CD4-positive, alpha-beta T cell treated with Interleukin-15 for 1 hour (primary cell): ENCODE data around the gene ZFYVE9.
A peak's percentile ranks its signal among the peaks of the same experiment; 100 is the strongest.
"Not testable (repeated sequence)": the region's sequence is repeated elsewhere in the genome, so short reads cannot be mapped to it uniquely, and the experiment has no call there.

Experiments
- DNase-seq: peaks from one replicate; pipeline ENCODE4 v3.0.0-alpha.2; 2020

ZFYVE9 gene

DNA sequence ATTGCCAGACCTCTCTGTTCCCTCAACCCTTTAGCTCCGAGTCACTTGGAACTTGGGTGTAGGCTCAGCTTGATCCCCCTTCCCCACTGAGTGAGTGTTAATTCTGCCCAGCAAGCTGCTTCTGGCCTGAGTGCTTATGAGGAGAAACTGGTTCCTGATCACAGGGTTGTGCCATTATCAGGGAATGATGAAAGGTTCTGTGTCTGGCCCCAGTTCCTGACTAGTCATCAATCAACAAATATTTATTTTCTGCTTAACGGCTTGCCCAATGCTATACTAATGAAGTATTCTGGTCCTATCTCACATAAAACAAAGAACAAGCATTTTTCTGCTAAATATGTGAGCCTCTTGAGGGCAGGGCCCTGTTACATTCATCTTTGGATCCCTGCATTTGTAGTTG lies 203.4 kb downstream of the ZFYVE9 start:
- no peak for DNase-seq

DNA sequence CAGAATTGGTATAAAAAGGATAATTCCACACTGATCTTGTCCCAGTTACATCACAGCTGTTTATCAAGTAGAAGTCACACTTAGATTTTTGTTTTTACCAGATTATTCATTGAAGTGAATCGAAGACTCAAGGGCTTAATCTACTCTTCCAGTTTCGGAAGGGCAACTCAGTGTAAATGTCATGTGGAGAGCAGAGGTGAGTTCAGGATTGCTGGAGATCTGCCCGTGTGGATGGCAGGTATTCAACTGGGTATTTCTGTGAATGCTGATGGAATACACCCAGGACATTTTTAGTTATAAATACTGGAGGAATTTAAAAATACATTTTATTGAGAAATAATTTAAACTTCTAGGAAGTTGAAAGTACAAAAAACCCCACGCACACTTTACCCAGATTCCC lies 204.8 kb downstream of the ZFYVE9 start:
- DNase-seq = no peak

DNA sequence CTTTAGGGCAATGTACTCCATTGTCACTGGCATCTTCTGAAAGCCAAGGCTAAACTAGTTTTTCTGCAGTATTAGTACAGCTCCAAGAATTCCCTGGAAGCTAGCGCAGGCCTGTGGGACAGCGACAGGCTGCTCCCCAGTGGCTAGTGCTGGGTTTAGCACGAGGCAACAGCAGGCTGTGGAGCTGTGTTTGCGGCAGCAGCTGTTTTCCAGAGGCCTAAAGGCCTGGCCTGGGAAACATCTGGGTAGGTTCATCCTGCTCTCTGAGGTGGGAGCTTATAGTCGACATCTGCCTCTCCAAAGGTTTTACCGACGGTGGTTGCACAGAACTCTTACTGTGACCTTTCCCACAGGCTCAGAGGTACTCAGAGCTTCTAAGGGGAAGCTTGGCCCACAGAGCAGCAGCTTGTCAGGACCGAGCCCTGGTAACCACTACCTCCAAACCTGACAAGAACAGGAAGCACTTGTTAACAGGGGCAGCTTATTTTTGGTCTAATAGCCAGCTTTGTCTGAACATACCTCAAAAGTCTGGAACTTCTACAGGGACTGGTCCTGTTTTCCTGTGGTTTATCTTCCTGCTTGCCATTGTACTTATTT lies 206.9 kb downstream of the ZFYVE9 start:
- DNase-seq = no peak

DNA sequence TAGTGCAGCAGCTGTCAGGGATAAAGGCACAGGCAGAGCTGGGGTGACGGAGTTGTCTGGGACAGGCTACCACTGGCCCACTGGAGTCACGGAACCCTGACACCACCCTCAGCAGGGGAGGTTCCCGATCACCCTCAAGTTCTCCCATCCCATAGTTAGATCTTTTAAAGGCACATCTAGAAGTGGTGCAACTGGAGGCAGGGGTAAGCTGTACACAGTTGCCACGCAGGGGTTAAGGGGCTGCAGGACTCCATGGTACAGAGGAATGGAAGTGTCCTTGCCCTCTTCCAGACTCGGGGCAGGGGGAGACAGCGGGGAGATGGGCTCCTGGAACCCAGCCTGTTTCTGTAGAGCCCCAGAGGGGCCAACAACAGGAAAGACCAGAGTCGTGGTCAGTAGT lies 210.8 kb downstream of the ZFYVE9 start:
- DNase-seq = no peak

DNA sequence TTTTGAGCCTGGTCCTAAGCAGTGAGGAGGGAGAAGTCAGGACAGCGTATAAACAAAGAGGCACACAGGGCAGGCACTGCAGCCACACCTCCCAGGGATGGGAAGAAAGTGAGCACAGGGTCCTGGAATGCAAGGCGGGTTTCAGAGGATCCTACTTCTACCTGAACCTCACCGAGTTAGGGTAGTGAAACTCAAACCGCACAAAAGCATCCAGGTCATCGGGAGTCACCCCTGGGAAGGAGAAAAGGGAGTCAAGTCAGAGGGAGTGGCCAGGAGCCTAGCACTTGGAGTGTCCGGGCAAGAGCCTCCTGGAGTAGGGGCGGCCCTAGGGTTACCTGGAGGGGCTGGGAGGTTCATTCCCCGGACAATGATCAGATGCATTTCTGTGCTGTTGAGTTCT lies 213.5 kb downstream of the ZFYVE9 start:
- no peak for DNase-seq

DNA sequence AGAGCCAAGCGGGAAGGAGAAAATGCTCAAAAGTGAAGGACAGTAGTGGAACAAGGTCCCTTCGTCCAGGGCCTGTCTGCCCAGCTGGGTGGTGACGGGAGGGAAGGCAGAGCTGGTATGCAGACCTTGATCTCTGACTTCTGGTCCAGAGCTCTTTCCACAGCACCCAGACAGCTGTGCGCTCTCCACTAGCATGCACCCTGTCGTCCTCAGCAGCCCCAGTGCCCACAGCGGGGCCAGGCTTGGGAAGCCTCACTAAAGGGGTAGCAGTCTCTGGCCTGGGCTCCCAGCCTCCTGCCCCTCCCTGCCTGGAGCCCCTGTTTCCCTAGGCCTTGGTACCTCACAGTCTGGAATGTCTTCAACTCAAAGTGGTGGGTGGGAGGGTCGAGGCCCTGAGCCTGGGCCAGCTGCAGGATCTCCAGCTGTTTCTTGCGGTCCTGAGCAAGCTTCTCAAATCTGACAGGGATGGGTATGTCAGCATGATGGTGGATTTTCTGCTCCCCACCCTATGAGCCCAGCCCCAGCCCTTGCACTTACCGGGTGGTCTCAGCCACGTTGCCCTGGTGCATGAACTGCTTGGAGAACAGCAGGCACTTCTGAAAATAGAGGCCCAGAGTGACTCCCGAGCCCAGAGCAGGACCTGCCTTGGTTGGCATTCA lies 214.1 kb downstream of the ZFYVE9 start:
- no peak for DNase-seq

DNA sequence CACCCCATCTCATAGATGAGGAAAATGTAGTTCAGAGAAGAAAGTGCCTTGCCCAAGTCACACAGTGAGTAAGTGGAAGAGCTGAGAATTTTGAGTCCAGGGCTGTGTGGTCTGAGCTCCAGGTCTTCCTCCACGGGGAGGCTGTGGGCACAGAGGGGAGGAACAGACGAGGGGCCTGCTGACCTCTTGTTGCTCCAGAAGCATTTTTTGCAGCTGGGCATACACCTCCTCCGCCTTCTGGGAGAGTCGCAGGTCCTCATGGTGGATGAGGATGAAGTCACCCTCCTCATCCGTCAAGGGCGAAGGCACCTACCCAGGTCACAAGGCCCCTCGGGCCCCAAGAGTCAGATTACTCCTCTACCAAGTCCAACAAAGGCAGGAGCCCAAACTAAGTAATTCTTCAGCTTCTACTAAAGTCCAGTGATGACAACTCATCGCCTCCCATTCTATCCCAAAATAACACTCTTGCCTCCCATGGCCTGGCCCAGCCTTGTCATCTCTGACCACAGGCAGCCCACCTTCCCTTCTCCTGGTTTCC lies 215.0 kb downstream of the ZFYVE9 start:
- no peak for DNase-seq

DNA sequence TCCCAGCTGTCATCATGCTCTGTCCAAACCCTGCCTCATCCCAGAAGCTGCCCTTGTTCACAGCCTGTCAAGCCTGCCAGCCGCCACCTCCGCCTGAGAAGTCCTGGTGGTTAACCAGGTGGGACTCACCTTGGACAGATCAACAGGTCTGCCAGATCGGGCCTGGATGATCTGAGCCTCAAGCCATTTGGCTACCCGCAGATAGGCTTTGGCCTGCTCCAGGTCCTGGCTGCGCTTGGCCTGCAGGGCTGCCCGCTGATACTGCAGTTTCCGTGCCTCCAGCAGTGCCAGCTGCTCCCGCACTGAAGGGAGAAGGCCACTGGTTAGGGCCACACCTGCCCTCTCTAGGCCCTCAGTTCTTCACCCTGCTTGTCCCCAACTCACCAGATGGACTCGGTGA lies 215.5 kb downstream of the ZFYVE9 start:
- no peak for DNase-seq

DNA sequence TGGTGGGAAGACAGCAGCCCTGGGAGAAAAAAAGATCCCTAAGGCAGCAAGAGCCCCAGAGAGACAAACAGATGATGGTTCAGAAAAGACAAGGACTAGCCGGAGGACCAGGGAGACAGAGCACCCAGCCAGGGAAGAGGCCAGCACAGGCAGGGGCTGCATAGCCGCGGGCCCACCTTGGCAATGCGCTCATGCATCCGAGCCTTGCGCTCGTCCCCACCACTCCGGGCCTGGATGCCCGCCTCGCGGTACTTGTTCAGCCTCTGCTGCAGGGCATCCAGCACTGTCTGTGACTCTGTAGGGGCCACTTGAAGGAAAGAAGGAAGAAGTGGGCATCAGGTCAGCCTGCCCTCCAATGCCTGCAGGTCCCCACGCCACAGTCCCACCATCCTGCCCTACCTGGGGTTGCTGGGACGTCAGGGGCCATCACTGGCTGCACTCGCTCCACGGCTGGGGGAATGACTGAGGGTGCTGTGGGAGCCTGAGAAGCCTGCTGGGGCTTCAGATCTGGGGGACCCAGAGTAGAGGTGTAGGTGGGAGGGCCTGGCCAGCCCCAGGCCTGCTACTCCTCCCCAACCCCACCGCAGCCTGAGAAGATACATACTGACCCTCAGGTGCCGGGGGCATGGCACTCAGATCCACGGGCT lies 217.1 kb downstream of the ZFYVE9 start:
- no peak for DNase-seq

DNA sequence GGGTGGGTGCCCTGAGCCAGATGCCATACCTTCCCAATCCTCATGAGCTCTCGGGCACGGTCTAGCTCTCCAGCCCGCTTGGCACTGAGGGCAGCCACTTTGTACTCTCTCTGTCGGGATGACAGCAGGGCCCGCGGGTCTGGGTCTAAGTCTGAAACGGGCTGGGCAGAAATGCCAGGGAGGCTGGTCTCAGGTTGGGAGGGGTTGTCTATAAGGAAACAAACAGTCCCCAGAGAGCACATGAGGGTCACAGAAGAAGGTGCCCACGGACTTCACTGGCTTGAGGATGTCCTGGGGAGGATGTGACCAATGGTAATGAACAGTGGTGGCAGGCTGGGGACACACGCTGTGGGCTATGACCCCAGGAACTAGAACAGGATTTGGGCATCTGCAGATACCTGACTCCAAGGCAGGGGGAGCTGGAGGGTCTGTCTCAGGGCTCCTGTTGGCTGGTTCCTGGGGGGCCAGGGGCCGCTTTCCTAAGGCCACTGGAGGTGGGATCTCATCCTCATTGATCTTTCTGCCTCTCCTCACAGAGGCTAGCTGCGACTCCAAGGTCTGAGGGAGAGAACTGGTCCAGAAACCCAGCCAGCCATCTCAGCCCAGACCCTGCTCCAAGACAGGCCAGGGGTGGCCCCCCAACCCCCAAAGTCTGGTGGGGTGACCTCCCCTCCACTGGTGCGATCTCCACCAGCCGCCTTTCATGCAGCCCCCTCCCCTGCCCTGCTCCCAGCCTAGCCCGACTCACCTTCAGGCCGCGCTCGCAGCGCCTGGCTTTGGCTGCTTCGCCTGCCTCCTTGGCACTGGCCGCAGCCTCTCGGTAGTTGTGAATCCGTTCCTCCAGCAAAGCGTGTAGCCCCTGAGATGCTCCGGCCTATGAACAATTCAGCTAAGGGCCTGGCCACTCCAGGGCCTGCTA lies 218.0 kb downstream of the ZFYVE9 start:
- DNase-seq = no peak

DNA sequence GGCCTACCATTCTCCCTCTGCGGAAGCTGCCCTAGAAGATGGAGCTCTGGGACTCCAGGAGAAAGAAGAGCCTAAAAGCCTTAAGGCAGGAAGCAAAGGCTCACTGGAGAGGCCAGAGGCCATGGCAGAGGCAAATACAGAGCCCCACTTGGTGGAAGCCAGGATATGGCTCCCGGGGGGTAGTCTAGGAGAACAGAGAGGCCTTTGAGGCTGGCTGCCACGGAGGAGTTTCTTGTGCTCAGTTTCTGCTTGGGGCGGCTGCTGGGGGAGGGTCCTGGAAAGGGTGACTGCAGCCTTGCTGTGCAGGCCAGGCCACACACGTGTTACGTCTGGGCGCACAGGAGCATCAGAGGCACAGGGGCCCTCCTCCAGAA lies 218.7 kb downstream of the ZFYVE9 start:
- DNase-seq = no peak

DNA sequence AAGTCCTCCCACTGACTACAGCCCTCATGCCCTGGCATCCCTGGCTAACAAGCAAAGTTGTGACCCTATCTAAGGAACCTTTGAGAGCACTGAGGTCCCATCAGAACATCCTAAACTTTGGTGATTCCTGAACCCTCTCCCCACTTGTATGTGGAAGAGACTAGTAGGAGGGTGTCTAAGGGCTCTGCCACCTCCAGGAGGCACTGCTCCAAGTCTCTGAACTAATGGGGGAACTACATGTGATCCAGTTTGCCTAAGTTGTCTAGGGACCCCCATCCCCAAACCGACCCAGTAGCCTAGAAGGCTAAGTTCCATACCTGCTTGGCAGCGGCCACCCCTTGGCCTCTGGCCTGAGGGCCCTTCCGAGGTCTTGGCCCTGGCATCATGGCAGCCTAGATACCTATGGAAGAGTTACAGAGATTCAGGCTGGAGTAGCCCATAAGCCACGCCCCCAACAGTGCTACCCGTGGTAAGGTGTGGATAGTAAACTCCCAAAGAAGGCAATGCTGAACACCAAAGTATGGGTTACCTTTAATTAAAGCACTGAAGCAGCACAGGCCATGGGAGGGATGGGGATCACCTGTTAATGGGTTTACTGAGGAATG lies 222.4 kb downstream of the ZFYVE9 start:
- no peak for DNase-seq

DNA sequence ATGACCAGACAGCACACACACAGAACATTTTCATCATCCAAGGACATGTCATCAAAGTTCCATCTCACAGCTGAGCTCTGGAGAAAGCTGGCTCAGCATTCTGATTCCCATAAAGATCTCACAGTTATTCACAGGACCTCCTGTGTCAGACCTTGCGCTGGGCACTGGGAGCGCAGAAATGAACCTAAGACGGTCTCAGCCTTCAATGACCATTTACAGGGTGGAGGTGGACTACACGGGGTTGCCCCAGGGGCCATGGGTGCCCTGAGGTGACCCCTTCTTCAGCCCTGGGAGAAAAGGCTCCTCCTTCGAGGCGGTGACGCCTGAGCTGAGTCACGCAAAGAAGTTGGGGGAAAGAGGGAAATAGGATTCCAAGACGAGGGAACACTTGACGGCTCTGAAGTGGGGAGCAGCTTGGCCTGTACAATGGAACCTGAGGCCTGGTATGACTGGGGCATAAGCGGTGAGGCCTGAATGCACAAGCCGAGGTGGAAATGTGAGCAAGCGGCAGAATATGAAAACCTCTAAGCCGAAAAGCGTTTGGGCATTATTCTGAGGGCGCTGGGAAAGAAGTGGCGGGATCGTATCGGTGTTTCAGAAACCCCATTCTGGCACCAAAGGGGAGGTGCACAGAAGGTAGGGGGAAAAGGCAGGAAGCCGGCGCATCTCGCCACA lies 223.3 kb downstream of the ZFYVE9 start:
- DNase-seq = peak; percentile 33

DNA sequence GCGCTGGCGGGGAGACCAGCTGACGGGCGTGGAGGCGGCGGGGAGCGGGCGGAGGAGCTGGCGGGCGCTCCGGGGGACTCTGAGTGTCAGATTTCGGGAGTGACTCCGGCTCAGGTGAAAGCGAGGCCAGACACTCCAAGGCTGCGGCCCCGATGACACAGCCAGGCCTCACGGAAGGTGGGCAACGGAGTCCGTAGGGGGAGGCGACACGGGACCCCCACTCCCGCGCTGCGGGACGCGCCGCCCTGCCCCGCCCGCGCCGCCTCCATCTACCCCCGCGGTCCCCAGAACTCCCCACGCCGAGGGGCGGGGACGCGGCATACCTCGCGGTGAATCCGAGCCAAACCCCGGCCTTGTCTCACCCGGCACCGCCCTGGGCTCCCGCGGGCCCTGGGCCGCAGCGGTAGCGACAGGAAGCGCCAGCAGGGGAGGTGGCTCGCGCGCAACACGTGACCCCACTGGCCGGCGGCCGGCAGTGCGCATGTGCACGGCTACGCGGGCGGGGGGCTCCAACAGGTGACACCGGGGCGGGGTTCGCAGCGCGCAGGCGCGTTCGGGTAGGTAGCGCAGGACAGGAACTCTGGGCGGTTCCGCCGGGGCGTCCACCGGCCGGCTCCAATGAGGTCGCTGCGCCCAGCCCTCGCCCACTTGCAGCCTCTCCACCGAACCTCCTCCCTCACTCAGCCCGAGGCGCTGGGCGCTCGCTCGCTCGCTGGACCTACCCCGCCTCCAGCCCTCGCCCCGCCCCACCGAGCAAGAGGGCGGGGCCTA lies 224.0 kb downstream of the ZFYVE9 start, which contains the start of gene CC2D1B:
Gene CC2D1B (minus strand): TSS at position 460 of the 771 bp plus-strand sequence. CDS start 1,585 bp downstream, outside the sequence.
- DNase-seq = peak; percentile 100

DNA sequence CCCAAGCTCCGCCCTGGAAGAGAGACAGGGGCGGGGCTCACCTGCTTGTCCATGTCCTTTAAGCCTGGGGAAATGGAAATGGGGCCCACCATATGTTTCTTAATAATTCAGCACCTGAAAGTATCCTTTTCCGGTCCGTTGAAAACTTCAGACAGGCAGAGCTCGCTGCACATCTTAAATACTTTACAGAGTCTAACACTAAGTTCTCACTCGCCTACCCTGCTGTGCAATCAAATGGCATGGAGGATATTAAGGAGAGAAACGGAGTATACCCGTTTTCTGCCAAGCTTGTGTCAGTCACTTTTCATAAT lies 224.6 kb downstream of the ZFYVE9 start:
- DNase-seq = no peak

DNA sequence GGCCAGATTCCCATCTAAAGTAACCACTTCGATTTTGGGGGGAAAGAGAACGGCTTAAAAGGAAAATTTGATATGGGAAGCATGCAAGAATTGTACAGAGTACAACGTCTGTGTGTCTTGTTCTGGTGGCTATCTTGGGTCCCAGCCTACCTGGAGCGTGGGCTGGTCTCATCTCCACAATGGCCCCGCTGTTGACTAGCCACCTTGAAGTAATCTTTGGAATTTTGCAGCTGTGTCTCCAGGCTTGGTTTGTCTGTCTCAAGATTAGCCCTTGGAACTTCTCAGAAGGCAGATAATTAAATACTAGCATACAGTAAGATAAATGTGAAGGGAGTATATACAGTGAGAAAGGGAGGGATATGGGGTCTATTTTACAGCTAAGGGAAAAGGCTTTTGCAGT lies 225.4 kb downstream of the ZFYVE9 start:
- DNase-seq = no peak

DNA sequence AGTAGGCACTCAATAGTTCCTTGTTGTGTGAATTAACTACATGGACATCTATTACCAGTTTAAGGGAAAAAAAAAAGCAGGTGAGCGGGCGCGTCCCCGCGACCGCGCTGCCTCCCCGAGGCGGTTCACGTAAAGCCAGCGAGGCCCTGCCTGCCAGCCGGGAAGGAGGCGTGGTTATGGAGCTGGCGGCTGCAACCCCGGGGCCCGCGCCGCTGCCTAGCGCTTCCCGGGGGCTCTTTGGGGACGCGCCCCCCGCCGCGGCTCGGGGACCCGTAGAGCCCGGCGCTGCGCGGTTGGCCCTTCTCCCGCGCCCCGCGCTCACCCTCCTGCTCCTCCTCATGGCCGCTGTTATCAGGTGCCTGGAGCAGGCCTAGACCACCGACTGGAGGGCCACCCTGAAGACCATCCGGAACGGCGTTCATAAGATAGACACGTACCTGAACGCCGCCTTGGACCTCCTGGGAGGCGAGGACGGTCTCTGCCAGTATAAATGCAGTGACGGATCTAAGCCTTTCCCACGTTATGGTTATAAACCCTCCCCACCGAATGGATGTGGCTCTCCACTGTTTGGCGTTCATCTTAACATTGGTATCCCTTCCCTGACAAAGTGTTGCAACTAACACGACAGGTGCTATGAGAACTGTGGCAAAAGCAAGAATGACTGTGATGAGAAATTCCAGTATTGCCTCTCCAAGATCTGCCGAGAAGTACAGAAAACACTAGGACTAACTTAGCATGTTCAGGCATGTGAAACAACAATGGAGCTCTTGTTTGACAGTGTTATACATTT lies 226.7 kb downstream of the ZFYVE9 start:
- DNase-seq = peak; percentile 57

DNA sequence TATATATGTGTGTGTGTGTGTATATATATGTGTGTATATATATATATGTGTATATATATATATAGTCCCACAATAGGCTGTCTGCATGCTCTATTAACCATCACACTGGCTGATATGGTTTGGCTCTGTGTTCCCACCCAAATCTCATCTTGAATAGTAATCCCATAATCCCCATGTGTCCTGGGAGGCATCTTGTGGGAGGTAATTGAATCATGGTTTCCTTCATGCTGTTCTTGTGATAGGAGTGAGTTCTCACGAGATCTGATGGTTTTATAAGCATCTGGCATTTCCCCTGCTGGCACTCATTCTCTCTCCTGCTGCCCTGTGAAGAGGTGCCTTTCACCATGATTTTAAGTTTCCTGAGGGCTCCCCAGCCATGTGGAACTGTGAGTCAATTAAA lies 228.0 kb downstream of the ZFYVE9 start:
- not testable (repeated sequence) for DNase-seq

DNA sequence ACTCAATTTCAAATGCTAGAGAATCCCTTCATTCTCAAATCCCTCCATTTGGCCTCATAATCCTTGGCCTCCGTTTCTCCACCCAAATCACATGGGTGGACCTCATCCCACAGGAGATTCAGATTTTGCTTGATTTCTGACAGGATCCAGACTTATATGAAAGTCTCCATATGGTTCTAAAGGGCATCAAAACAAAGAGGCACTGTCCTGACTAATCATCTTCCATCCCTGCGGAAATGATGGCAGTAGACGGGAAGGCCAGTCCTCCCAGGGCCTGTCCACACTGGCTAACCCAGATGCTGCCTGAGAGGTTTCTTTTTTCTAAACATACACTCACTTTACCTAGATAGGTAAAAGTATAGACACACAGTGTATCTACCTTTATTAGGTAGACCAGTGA lies 243.5 kb downstream of the ZFYVE9 start:
- no peak for DNase-seq

DNA sequence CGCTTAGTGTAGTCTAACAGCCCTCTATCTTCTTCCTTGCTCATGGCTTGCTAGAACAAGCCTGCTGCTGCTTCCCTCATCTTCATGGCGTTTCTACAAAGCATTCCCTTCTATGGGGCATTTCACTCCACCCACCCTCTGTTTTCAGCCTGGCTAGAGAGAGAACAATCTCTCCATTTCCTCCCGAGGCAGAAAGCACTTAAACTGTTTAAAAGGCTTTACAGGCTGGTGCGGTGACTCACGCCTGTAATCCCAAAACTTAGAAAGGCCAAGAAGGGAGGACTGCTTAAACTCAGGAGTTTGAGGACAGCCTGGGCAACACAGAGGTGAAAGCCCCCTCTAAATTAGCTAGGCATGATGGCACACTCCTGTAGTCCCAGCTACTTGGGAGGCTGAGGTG lies 244.6 kb downstream of the ZFYVE9 start:
- no peak for DNase-seq

DNA sequence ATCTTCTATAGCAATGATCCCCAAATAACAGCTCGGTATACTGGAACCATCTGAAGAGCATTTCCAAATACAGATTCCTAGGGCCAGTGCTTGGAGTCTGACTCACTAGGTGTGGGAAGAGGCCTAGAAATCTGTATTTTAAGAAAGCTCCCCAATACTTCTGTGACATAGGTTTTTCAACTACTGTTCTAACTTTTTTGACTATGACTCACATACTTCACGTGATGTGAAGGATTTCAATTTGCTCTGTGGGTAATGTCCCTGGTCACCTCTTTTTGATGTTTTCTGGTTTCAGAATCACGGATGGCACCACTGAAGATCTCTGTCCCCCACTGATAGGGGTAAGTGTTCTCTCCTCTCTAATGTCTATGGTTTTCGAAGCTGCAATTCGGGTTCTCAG lies 251.3 kb downstream of the ZFYVE9 start:
- no peak for DNase-seq
